H1 (cell line): ENCODE results near the gene RNF149. TPM values are rescaled to one million over a fixed set of nuclear protein-coding genes. Genes with fewer than 3 reads are reported as not detected.

Experiments
- CTCF ChIA-PET: fragments of 300-600 bp; sonication (Branson Sonifier 250); formaldehyde crosslinking; loops from one replicate; lab custom pipeline; 2021; ENCODE audit not compliant: partially characterized antibody; lab: Charles Lee
- POLR2A ChIA-PET: fragments of 300-600 bp; sonication (Branson Sonifier 250); formaldehyde crosslinking; loops from one replicate; lab custom pipeline; 2021; ENCODE audit warnings: inconsistent platforms; ENCODE audit not compliant: partially characterized antibody; lab: Charles Lee
- DNase-seq, 2 experiments: peaks; one replicate each; pipeline versions ENCODE4 v3.0.0 to v3.0.0-alpha.2; 2010 to 2022; ENCODE audit warnings: low spot score in 2 of 2, low read depth in 1 of 2, mixed read lengths in 1 of 2
- FAIRE-seq: peaks from 2 replicates; lab custom pipeline; 2011; peaks lifted over from hg19 to GRCh38; lab: Jason Lieb, UNC
- H2AFZ ChIP-seq: 2 replicates; pipeline ENCODE4 v1.8.1; 2012; ENCODE audit warnings: low read length, inconsistent platforms
- H2AK5ac ChIP-seq: 2 replicates; pipeline ENCODE4 v1.6.1; 2013; ENCODE audit warnings: low read depth, low read length
- H2BK120ac ChIP-seq: replicated peaks from 2 replicates; pipeline ENCODE3; 2013; ENCODE audit warnings: low read depth, low read length, inconsistent platforms
- H2BK12ac ChIP-seq: 2 replicates; pipeline ENCODE4 v1.6.1; 2013; ENCODE audit warnings: low read depth, low read length
- H2BK15ac ChIP-seq: 2 replicates; pipeline ENCODE4 v1.6.1; 2013; ENCODE audit warnings: low read length
- H2BK20ac ChIP-seq: 2 replicates; pipeline ENCODE4 v1.6.1; 2013; ENCODE audit warnings: low read length
- H2BK5ac ChIP-seq: 2 replicates; pipeline ENCODE4 v1.6.1; 2013; ENCODE audit warnings: low read depth, low read length
- H3K14ac ChIP-seq: 2 replicates; pipeline ENCODE4 v1.6.1; 2013; ENCODE audit warnings: inconsistent platforms; ENCODE audit not compliant: insufficient read length
- H3K18ac ChIP-seq: 2 replicates; pipeline ENCODE4 v1.6.1; 2013; ENCODE audit warnings: low read length; ENCODE audit errors: extremely low read depth
- H3K23ac ChIP-seq: 2 replicates; pipeline ENCODE4 v1.6.1; 2013; ENCODE audit warnings: inconsistent platforms; ENCODE audit not compliant: insufficient read length
- H3K23me2 ChIP-seq: 2 replicates; pipeline ENCODE4 v1.6.1; 2013; ENCODE audit warnings: low read depth, low read length
- H3K27ac ChIP-seq: 2 replicates; pipeline ENCODE4 v1.6.1; 2011; ENCODE audit warnings: low read depth, low read length, inconsistent platforms
- H3K27me3 ChIP-seq, 4 experiments: replicated peaks in 1 of 4; 1 replicate in 1 of 4; 2 replicates in 3 of 4; pipeline versions ENCODE4 v1.6.1 to v1.8.1; 2011 to 2013; ENCODE audit warnings: low read length in 3 of 4, mild to moderate bottlenecking in 3 of 4, inconsistent platforms in 2 of 4, mixed read lengths in 2 of 4, moderate library complexity in 1 of 4; ENCODE audit not compliant: control insufficient read depth in 3 of 4, insufficient read depth in 3 of 4; ENCODE audit errors: extremely low read depth in 1 of 4
- H3K36me3 ChIP-seq, 4 experiments: 2 replicates each; pipeline versions ENCODE4 v1.6.1 to v1.8.1; 2011 to 2013; ENCODE audit warnings: mild to moderate bottlenecking in 4 of 4, low read length in 3 of 4, moderate library complexity in 2 of 4, control low read depth in 1 of 4, inconsistent platforms in 1 of 4; ENCODE audit not compliant: insufficient read depth in 4 of 4, control insufficient read depth in 2 of 4
- H3K4ac ChIP-seq: replicated peaks from 2 replicates; pipeline ENCODE3; 2013; ENCODE audit warnings: low read length, low read depth, mixed read lengths, inconsistent platforms; ENCODE audit not compliant: insufficient read length
- H3K4me1 ChIP-seq, 4 experiments: replicated peaks in 1 of 4; 1 replicate in 1 of 4; 2 replicates in 3 of 4; pipeline versions ENCODE4 v1.6.1 to v1.8.1; 2011 to 2013; ENCODE audit warnings: low read length in 3 of 4, inconsistent platforms in 2 of 4, mixed read lengths in 1 of 4; ENCODE audit not compliant: insufficient read depth in 4 of 4, control insufficient read depth in 3 of 4
- H3K4me2 ChIP-seq, 2 experiments: 2 replicates each; pipeline versions ENCODE4 v1.6.1 to v1.8.1; 2011 to 2013; ENCODE audit warnings: low read depth in 2 of 2, low read length in 2 of 2, control low read depth in 1 of 2, inconsistent platforms in 1 of 2, mild to moderate bottlenecking in 1 of 2; ENCODE audit not compliant: insufficient read depth in 1 of 2
- H3K4me3 ChIP-seq, 4 experiments: fragments of 200-600, 300-600 bp in 1 of 4; sonication (generic), shearing (Covaris generic), sonication (Bioruptor Twin) in 1 of 4; 2 replicates each; pipeline versions ENCODE4 v1.5.1 to v1.8.1; 2011 to 2016; ENCODE audit warnings: low read length in 4 of 4, low read depth in 3 of 4, control low read depth in 2 of 4, inconsistent platforms in 2 of 4, mild to moderate bottlenecking in 2 of 4, mixed read lengths in 1 of 4, moderate library complexity in 1 of 4; ENCODE audit not compliant: insufficient read depth in 2 of 4; ENCODE audit errors: extremely low read depth in 1 of 4
- H3K56ac ChIP-seq: replicated peaks from 2 replicates; pipeline ENCODE3; 2013; ENCODE audit warnings: low read depth, mild to moderate bottlenecking, mixed read lengths, low read length, inconsistent platforms; ENCODE audit not compliant: insufficient read length
- H3K79me1 ChIP-seq: 2 replicates; pipeline ENCODE4 v1.6.1; 2013; ENCODE audit warnings: low read depth, low read length, control low read depth
- H3K79me2 ChIP-seq, 2 experiments: 2 replicates each; pipeline versions ENCODE4 v1.6.1 to v1.8.1; 2012 to 2013; ENCODE audit warnings: low read length in 2 of 2, mild to moderate bottlenecking in 2 of 2, inconsistent platforms in 1 of 2; ENCODE audit not compliant: insufficient read depth in 2 of 2, control insufficient read depth in 1 of 2
- H3K9ac ChIP-seq, 4 experiments: replicated peaks in 1 of 4; 1 replicate in 1 of 4; 2 replicates in 3 of 4; pipeline versions ENCODE4 v1.6.1 to v1.8.1; 2011 to 2013; ENCODE audit warnings: low read depth in 3 of 4, low read length in 3 of 4, control low read depth in 2 of 4, mild to moderate bottlenecking in 2 of 4, moderate library complexity in 2 of 4, inconsistent platforms in 1 of 4; ENCODE audit errors: extremely low read depth in 1 of 4
- H3K9me3 ChIP-seq, 2 experiments: 2 replicates each; pipeline versions ENCODE4 v1.6.1 to v1.8.1; 2012 to 2013; ENCODE audit warnings: mild to moderate bottlenecking in 2 of 2, moderate library complexity in 2 of 2, control low read depth in 1 of 2, inconsistent platforms in 1 of 2, low read depth in 1 of 2, low read length in 1 of 2, mixed read lengths in 1 of 2; ENCODE audit not compliant: insufficient read depth in 2 of 2
- H4K20me1 ChIP-seq, 2 experiments: replicated peaks in 1 of 2; 2 replicates each; pipeline versions ENCODE3 to v1.8.1; 2011 to 2013; ENCODE audit warnings: inconsistent platforms in 2 of 2, low read length in 2 of 2, mild to moderate bottlenecking in 1 of 2; ENCODE audit not compliant: insufficient read depth in 2 of 2, control insufficient read depth in 1 of 2
- H4K5ac ChIP-seq: 2 replicates; pipeline ENCODE4 v1.6.1; 2013; ENCODE audit warnings: low read length, low read depth, mixed read lengths, inconsistent platforms; ENCODE audit not compliant: insufficient read length
- H4K8ac ChIP-seq: 2 replicates; pipeline ENCODE4 v1.8.0; 2013; ENCODE audit warnings: mild to moderate bottlenecking, moderate library complexity, low read length, inconsistent platforms; ENCODE audit not compliant: insufficient read depth; ENCODE audit errors: extremely low read depth
- H4K91ac ChIP-seq: replicated peaks from 2 replicates; pipeline ENCODE3; 2013; ENCODE audit warnings: low read length, mixed read lengths, inconsistent platforms; ENCODE audit not compliant: insufficient read length
- WGBS, 2 experiments: shearing (Covaris generic) in 1 of 2; methylation state at CpG; one replicate each; pipeline versions ENCODE4 v1.1.6 to v1.1.7; 2013 to 2015; ENCODE audit warnings: low lambda C conversion rate in 2 of 2, mixed read lengths in 2 of 2, inconsistent platforms in 1 of 2, low coverage in 1 of 2, missing lambda C conversion rate in 1 of 2; ENCODE audit not compliant: insufficient replicate concordance in 2 of 2, insufficient coverage in 1 of 2, insufficient read length in 1 of 2; ENCODE audit errors: extremely low coverage in 1 of 2, missing lambda C conversion rate in 1 of 2; 5-methylcytosine and 5-hydroxymethylcytosine counted together
- polyA plus RNA-seq, 7 experiments: library from polyadenylated mRNA; depleted of rRNA in 3 of 7; stranded (reverse) in 5 of 7; unstranded in 2 of 7; fragments of >200 nt in 5 of 7; fragments of 200-250 nt in 2 of 7; gene quantifications; 1 replicate in 5 of 7; 2 replicates in 1 of 7; 4 replicates in 1 of 7; pipeline versions ENCODE4 v1.2.1 to v1.2.3, GENCODE V29; 2011 to 2013; ENCODE audit warnings: missing spikeins in 2 of 7, mixed read lengths in 2 of 7
- total RNA-seq: library from RNA; stranded (reverse); fragmentation: NEBNext Ultra II Directional; extraction: Animal tissue kit (Norgen Biotek cat#: 25700); gene quantifications from 2 replicates; pipeline ENCODE4 v1.2.1, GENCODE V29; 2021

The RNF149 gene
- total and polyA plus RNA-seq, 2 of the 8 experiments (the other 6 are each of a cell fraction or from before 2014, with no cell fraction given), result 16.6 to 28.2 TPM

DNA sequence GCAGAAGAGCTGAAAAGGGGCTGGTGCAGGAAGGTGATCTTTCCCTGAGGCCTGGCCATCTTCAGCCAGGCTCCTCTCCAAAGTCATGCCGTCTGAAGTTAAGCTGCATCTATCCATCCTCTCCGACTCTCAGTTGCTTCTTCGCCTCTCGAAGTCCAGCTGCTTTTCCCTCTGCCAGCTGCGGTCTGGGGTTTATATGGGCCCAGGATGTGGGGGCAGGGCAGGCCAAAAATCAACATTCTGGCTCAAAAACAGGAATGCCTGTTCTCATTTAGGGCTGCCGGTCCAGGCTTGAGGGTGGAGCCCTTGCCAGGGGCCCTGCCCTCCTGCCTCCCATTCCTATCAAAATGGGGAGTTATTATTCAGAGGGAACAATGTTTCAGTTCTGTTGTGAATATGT lies 47.6 kb upstream of the RNF149 start:
- CTCF ChIA-PET, result interaction anchor here (0.9 kb wide), 1 partner anchor 31 kb away, joined by 3 read pairs; the partner anchor contains the start of gene CREG2
- Histone ChIP-seq H3K23me2 (no peaks in the 10 kb centered on the region), H3K9me3 (no peaks in the 10 kb centered on the region), H3K27ac (no peak overlapping the region), H3K27me3 (no peaks in the 10 kb centered on the region), H3K79me1 (no peaks in the 10 kb centered on the region), H2BK12ac (no peak overlapping the region), H4K8ac (peak overlapping the region; percentile 7; the same call in 1 of the 2 replicates), H2BK15ac (no peak overlapping the region), H3K56ac (no peak overlapping the region), H4K20me1 (no peaks in the 10 kb centered on the region), H2BK5ac (no peak overlapping the region), H2AK5ac (no peak overlapping the region), H3K79me2 (no peaks in the 10 kb centered on the region), H2BK20ac (no peak overlapping the region), H2AFZ (no peak overlapping the region), H2BK120ac (no peak overlapping the region), H3K9ac (no peak overlapping the region), H3K4ac (no peak overlapping the region), H3K4me3 (no peak overlapping the region), H3K36me3 (no peaks in the 10 kb centered on the region), H4K5ac (no peak overlapping the region), H3K23ac (no peak overlapping the region), H3K4me2 (no peak overlapping the region), H4K91ac (no peak overlapping the region), H3K4me1 (peaks cover 0 to 6% (median 2%) of the 10 kb centered on the region in 4 experiments; a peak in 5 of 7 replicates), H3K18ac (no peak overlapping the region), H3K14ac (no peak overlapping the region)
- WGBS, 2 experiments, result 93% methylated on average over 6 of the region's 6 CpGs; no CpG with 5 or more reads in 1 of the 2 experiments
- no peak for FAIRE-seq
- POLR2A ChIA-PET, result no interaction called here
- no peak for DNase-seq
